HUES6 (cell line): ENCODE measurements around the gene GNB2.
A peak's percentile ranks its signal among the peaks of the same experiment; 100 is the strongest.
"Not testable (repeated sequence)": the region's sequence is repeated elsewhere in the genome, so short reads cannot be mapped to it uniquely, and the experiment has no call there.

ENCODE experiments used
- H3K27ac ChIP-seq: 2 replicates; pipeline ENCODE4 v1.7.0; 2013; ENCODE audit warnings: low read depth, mild to moderate bottlenecking, low read length, inconsistent platforms
- H3K27me3 ChIP-seq: 2 replicates; pipeline ENCODE4 v1.6.1; 2013; ENCODE audit warnings: low read length; ENCODE audit not compliant: control insufficient read depth, insufficient read depth
- H3K36me3 ChIP-seq: 2 replicates; pipeline ENCODE4 v1.6.1; 2013; ENCODE audit warnings: low read length; ENCODE audit not compliant: control insufficient read depth, insufficient read depth
- H3K4me1 ChIP-seq: 2 replicates; pipeline ENCODE4 v1.6.1; 2013; ENCODE audit warnings: low read length; ENCODE audit not compliant: control insufficient read depth, insufficient read depth
- H3K4me3 ChIP-seq: 2 replicates; pipeline ENCODE4 v1.5.1; 2013; ENCODE audit warnings: low read depth, low read length
- H3K9ac ChIP-seq: one replicate; pipeline ENCODE4 v1.6.1; 2013; ENCODE audit warnings: mild to moderate bottlenecking, low read length
- H3K9me3 ChIP-seq: 2 replicates; pipeline ENCODE4 v1.6.1; 2013; ENCODE audit warnings: low read depth, low read length; ENCODE audit not compliant: control insufficient read depth, insufficient read depth

GNB2 gene

DNA sequence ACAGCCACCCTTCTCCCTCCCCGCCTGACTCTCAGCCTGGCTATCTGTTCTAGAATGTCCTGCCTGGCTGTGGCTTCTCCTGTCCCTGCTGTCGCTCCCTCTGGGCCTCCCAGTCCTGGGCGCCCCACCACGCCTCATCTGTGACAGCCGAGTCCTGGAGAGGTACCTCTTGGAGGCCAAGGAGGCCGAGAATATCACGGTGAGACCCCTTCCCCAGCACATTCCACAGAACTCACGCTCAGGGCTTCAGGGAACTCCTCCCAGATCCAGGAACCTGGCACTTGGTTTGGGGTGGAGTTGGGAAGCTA is 47.9 kb downstream of the GNB2 start:
- Histone ChIP-seq H3K9me3 (peaks cover 14% of the 10 kb centered on the region; the same call in 1 of the 2 replicates), H3K4me3 (peak overlapping the region; percentile 58), H3K36me3 (no peaks in the 10 kb centered on the region), H3K27me3 (peaks cover 49% of the 10 kb centered on the region), H3K27ac (no peak overlapping the region), H3K9ac (no peak overlapping the region), H3K4me1 (peaks cover 11% of the 10 kb centered on the region)

- Histone ChIP-seq H3K27ac (no peak overlapping the region), H3K9ac (no peak overlapping the region), H3K27me3 (peaks cover 49% of the 10 kb centered on the region), H3K4me3 (no peak overlapping the region), H3K4me1 (peaks cover 11% of the 10 kb centered on the region), H3K9me3 (peaks cover 14% of the 10 kb centered on the region; the same call in 1 of the 2 replicates), H3K36me3 (no peaks in the 10 kb centered on the region)
Measured at GRCh38 chr7:100722480-100723212, 49.1 kb downstream of the GNB2 start.

DNA sequence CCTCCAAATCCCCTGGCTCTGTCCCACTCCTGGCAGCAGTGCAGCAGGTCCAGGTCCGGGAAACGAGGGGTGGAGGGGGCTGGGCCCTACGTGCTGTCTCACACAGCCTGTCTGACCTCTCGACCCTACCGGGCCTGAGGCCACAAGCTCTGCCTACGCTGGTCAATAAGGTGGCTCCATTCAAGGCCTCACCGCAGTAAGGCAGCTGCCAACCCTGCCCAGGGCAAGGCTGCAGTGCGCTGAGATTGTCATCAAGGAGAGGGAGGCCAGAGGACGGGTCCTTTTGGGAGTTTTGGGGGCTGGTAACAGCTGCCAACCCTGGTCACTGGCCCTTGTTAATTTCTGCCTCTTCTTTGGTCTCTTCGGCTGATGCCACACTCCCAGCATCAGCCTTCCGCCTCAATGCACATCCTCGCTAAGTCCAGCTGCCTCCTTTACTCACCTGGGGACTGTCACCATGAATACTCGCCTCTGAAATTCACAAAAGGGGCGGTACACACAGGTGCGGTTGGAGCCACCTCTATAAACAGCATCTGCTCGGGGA is 50.3 kb downstream of the GNB2 start:
- Histone ChIP-seq H3K4me1 (peaks cover 11% of the 10 kb centered on the region), H3K27me3 (peaks cover 49% of the 10 kb centered on the region), H3K4me3 (no peak overlapping the region), H3K36me3 (no peaks in the 10 kb centered on the region), H3K27ac (no peak overlapping the region), H3K9ac (no peak overlapping the region), H3K9me3 (peaks cover 7% of the 10 kb centered on the region; the same call in 1 of the 2 replicates)

DNA sequence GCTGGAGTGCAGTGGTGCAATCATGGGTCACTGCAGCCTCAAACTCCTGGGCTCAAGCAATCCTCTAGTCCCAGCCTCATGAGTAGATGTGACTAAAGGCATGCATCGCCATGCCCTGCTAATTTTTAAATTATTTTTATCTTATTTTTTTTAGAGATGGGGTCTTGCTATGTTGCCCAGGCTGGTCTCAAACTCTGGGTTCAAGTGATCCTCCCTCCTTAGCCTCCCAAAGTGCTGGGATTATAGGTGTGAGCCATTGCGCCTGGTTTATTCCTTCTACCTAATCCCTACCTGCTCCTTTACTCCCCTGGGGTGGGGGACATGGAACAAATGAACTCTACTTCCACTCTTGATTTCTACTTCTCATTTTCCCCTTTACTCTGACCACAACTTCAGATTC is 50.8 kb downstream of the GNB2 start:
- not testable (repeated sequence) for H3K27ac ChIP-seq, H3K9me3 ChIP-seq, H3K36me3 ChIP-seq, H3K9ac ChIP-seq, H3K4me3 ChIP-seq
- Histone ChIP-seq H3K4me1 (peaks cover 11% of the 10 kb centered on the region), H3K27me3 (peaks cover 48% of the 10 kb centered on the region)

- Histone ChIP-seq H3K27me3 (peaks cover 20% of the 10 kb centered on the region), H3K4me3 (no peak overlapping the region), H3K36me3 (no peaks in the 10 kb centered on the region), H3K27ac (no peak overlapping the region), H3K9me3 (no peaks in the 10 kb centered on the region), H3K4me1 (peaks cover 4% of the 10 kb centered on the region; the same call in 1 of the 2 replicates), H3K9ac (no peak overlapping the region)
Measured at GRCh38 chr7:100726996-100727761, 53.6 kb downstream of the GNB2 start.

DNA sequence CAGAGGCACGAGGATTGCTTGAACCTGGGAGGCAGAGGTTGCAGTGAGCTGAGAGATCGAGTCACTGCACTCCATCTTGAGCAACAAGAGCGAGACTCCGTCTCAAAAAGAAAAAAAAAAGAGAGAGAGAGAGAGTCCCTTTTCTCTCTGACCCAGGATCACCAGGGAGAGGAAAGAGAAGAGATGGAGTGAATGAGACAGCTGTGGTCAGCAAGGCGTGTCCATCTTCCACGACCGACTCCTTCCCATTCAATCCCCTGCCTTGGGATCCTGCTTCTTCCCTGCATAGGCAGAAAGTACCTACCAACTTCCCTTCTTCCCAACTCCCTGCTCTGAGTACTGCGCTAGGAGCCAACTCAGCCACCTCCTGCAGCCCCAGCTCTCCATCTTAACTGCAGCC is 54.7 kb downstream of the GNB2 start:
- peaks cover 10% of the 10 kb centered on the region for H3K27me3 ChIP-seq
- no peak overlapping the region for H3K9ac ChIP-seq
- no peak overlapping the region for H3K27ac ChIP-seq
- no peak overlapping the region for H3K4me3 ChIP-seq
- no peaks in the 10 kb centered on the region for H3K36me3 ChIP-seq
- H3K9me3 ChIP-seq: no peaks in the 10 kb centered on the region
- peaks cover 4% of the 10 kb centered on the region; the same call in 1 of the 2 replicates for H3K4me1 ChIP-seq
